Stomach (tissue), 4 donors: ENCODE data around the gene HOXD8.

Experiments
- CTCF ChIP-seq, 7 experiments: fragments of 450-650 bp in 4 of 7; fragments of 200-600 bp in 3 of 7; sonication (generic) in 3 of 7; IDR thresholded peaks; one replicate each; pipeline ENCODE4 v1.5.1; 2016 to 2019; ENCODE audit warnings: antibody characterized with exemption in 7 of 7, control low read depth in 2 of 7, mild to moderate bottlenecking in 1 of 7
- POLR2A ChIP-seq, 4 donors: fragments of 450-650 bp; IDR thresholded peaks; one replicate each; pipeline ENCODE4 v1.6.1; 2016; ENCODE audit warnings: antibody characterized with exemption in 4 of 4, control low read depth in 2 of 4, mild to moderate bottlenecking in 1 of 4, moderate library complexity in 1 of 4

DNA sequence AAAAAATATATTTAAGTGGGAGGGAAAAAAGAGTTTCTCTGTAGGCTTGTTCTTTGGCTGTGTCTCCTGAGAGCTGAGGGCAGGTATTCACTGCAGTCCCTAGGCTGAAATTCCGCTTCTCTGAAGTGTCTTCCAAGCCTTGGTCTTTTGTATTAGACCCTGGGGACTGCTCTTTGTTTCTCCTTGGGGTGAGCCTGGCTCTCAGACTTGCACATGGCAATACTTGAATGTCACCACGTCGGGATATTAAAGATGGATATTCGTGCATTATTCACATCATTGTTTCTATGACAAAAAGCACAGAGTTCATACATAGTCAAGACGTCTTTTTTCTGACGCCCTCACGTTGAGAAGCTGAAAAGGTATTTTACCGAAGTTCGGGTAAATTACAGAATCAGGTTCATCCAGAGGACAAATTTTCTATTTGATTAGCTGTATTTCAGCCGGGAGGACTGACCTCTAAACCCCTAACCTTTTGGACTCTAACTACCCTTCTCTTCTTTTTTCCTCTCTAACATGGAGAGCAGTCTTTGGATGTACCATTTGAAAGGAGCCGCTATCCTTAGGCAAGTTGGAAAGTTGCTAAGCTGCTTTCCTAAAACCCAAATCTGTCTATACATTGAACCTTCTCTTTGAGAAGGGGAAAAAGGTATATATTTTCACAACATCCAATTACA, 25.2 kb downstream of the HOXD8 start:
- TF ChIP-seq CTCF (IDR thresholded peaks at IDR 0.05): no peak
- no peak for TF ChIP-seq POLR2A (IDR thresholded peaks at IDR 0.05)
